GM23338 (cell line): ENCODE data around the gene KCNB1. TPM values are rescaled to one million over a fixed set of nuclear protein-coding genes. Genes with fewer than 3 reads are reported as not detected.

Source experiments
- ATAC-seq: fragments of 200-7000 bp; cut with Tn5 transposase; 3 replicates; pipeline ENCODE4 v1.9.1; 2020
- DNase-seq: peaks from one replicate; pipeline ENCODE4 v3.0.0-alpha.2; 2015; ENCODE audit warnings: low spot score
- H2AFZ ChIP-seq: fragments of 200-600 bp; sonication (generic); 2 replicates; pipeline ENCODE4 v1.8.0; 2016; ENCODE audit warnings: antibody characterized with exemption, mild to moderate bottlenecking, moderate library complexity
- H3F3A ChIP-seq: fragments of 200-600 bp; sonication (generic); replicated peaks from 2 replicates; pipeline ENCODE4 v1.8.0; 2017; ENCODE audit warnings: antibody characterized with exemption, mixed run types, low read depth
- H3K27ac ChIP-seq: fragments of 200-600 bp; sonication (generic); 2 replicates; pipeline ENCODE4 v1.6.1; 2016; ENCODE audit warnings: low read depth
- H3K27me3 ChIP-seq: fragments of 200-600 bp; sonication (generic); 2 replicates; pipeline ENCODE4 v1.8.0; 2016; ENCODE audit warnings: mild to moderate bottlenecking, mixed run types, moderate library complexity; ENCODE audit not compliant: insufficient read depth
- H3K36me3 ChIP-seq: fragments of 200-600 bp; sonication (generic); 2 replicates; pipeline ENCODE4 v1.8.0; 2016; ENCODE audit warnings: mild to moderate bottlenecking; ENCODE audit not compliant: insufficient read depth
- H3K4me1 ChIP-seq: fragments of 200-600 bp; sonication (generic); 2 replicates; pipeline ENCODE4 v1.8.0; 2016; ENCODE audit warnings: mild to moderate bottlenecking, moderate library complexity; ENCODE audit not compliant: insufficient read depth
- H3K4me2 ChIP-seq: fragments of 200-600 bp; sonication (generic); 2 replicates; pipeline ENCODE4 v1.7.1; 2017; ENCODE audit warnings: mixed run types
- H3K4me3 ChIP-seq: fragments of 200-600 bp; sonication (generic); 2 replicates; pipeline ENCODE4 v1.6.1; 2016; ENCODE audit warnings: mixed run types
- H3K79me2 ChIP-seq: fragments of 200-600 bp; sonication (generic); replicated peaks from 2 replicates; pipeline ENCODE4 v1.8.0; 2017; ENCODE audit warnings: mild to moderate bottlenecking; ENCODE audit not compliant: insufficient read depth
- H3K9me2 ChIP-seq: fragments of 200-600 bp; sonication (generic); 2 replicates; pipeline ENCODE4 v1.8.0; 2017; ENCODE audit not compliant: insufficient read depth
- H4K20me1 ChIP-seq: fragments of 200-600 bp; sonication (generic); replicated peaks from 2 replicates; pipeline ENCODE4 v1.8.0; 2017; ENCODE audit warnings: mild to moderate bottlenecking; ENCODE audit not compliant: insufficient read depth
- H3K27ac Mint-ChIP-seq: 2 replicates; pipeline ENCODE4 v1.8.0; 2020; ENCODE audit warnings: inconsistent platforms, mild to moderate bottlenecking, moderate library complexity, mixed read lengths
- H3K27me3 Mint-ChIP-seq: 3 replicates; pipeline ENCODE4 v1.8.0; 2022; ENCODE audit warnings: low read depth, mild to moderate bottlenecking, moderate library complexity, mixed read lengths, inconsistent platforms; ENCODE audit not compliant: insufficient read depth, poor library complexity
- H3K36me3 Mint-ChIP-seq: 3 replicates; pipeline ENCODE4 v1.8.0; 2021; ENCODE audit warnings: low read depth, mild to moderate bottlenecking, inconsistent platforms, moderate library complexity, mixed read lengths
- H3K4me1 Mint-ChIP-seq: 3 replicates; pipeline ENCODE4 v1.8.0; 2020; ENCODE audit warnings: mild to moderate bottlenecking, inconsistent platforms, mixed read lengths
- H3K4me3 Mint-ChIP-seq: 3 replicates; pipeline ENCODE4 v1.8.0; 2021; ENCODE audit warnings: moderate library complexity, mild to moderate bottlenecking, inconsistent platforms, mixed read lengths
- H3K9me3 Mint-ChIP-seq: 3 replicates; pipeline ENCODE4 v1.8.0; 2020; ENCODE audit warnings: moderate library complexity, mild to moderate bottlenecking, inconsistent platforms, mixed read lengths
- CREB1 ChIP-seq: fragments of 250-450 bp; sonication (Bioruptor Pico); IDR thresholded peaks from 2 replicates; pipeline ENCODE4 v1.5.0; 2020; ENCODE audit warnings: low read depth, mild to moderate bottlenecking, moderate library complexity
- CTCF ChIP-seq, 2 experiments: fragments of 200-600 bp in 1 of 2; sonication (generic) in 1 of 2; conservative IDR thresholded peaks; 2 replicates each; pipeline versions ENCODE4 v1.5.1 to v1.6.1; 2016 to 2017; ENCODE audit warnings: antibody characterized with exemption in 2 of 2, low read depth in 2 of 2, mild to moderate bottlenecking in 2 of 2, moderate library complexity in 1 of 2
- ETS1 ChIP-seq: IDR thresholded peaks from 2 replicates; pipeline ENCODE4 v1.6.1; 2016; ENCODE audit warnings: antibody characterized with exemption
- EZH2 ChIP-seq: fragments of 200-600 bp; sonication (generic); IDR thresholded peaks from one replicate; pipeline ENCODE4 v1.8.0; 2017; ENCODE audit warnings: antibody characterized with exemption, mild to moderate bottlenecking, low read depth; ENCODE audit not compliant: unreplicated experiment
- EZH2phosphoT487 ChIP-seq: fragments of 200-600 bp; sonication (generic); IDR thresholded peaks from one replicate; pipeline ENCODE4 v1.8.1; 2018; ENCODE audit warnings: antibody characterized with exemption; ENCODE audit not compliant: unreplicated experiment
- JUNB ChIP-seq: IDR thresholded peaks from one replicate; pipeline ENCODE4 v1.6.1; 2016; ENCODE audit warnings: antibody characterized with exemption; ENCODE audit not compliant: unreplicated experiment
- NANOG ChIP-seq: IDR thresholded peaks from 2 replicates; pipeline ENCODE4 v1.6.1; 2016; ENCODE audit warnings: antibody characterized with exemption, borderline replicate concordance
- POLR2AphosphoS5 ChIP-seq: IDR thresholded peaks from 2 replicates; pipeline ENCODE4 v1.6.1; 2016; ENCODE audit warnings: antibody characterized with exemption, low read depth
- REST ChIP-seq: IDR thresholded peaks from one replicate; pipeline ENCODE4 v1.6.1; 2018; ENCODE audit warnings: antibody characterized with exemption; ENCODE audit not compliant: unreplicated experiment
- STAT1 ChIP-seq: IDR thresholded peaks from one replicate; pipeline ENCODE4 v1.6.1; 2016; ENCODE audit warnings: antibody characterized with exemption; ENCODE audit not compliant: unreplicated experiment
- ZNF114 ChIP-seq: fragments of 250-450 bp; sonication (Bioruptor Pico); IDR thresholded peaks from 2 replicates; pipeline ENCODE4 v1.5.0; 2020; ENCODE audit warnings: mild to moderate bottlenecking, moderate library complexity
- ZNF331 ChIP-seq: fragments of 250-450 bp; sonication (Bioruptor Pico); IDR thresholded peaks from 2 replicates; pipeline ENCODE4 v1.5.0; 2020; ENCODE audit warnings: low read depth, mild to moderate bottlenecking, moderate library complexity
- polyA plus RNA-seq: library from polyadenylated mRNA; unstranded; fragments of >200 nt; fragmentation: Nextera tagmentation; extraction: Ambion mirVana; gene quantifications from 2 replicates; pipeline ENCODE4 v1.2.1, GENCODE V29; 2016
- total RNA-seq: library from RNA; depleted of rRNA; stranded (reverse); fragments of >200 nt; shearing (Covaris generic); gene quantifications from 2 replicates; pipeline ENCODE4 v1.2.3, GENCODE V29; 2014

KCNB1 gene
- total and polyA plus RNA-seq, 2 experiments from 2014 or later: 0.28 to 0.29 TPM

GRCh38 chr20:49420811-49421295, 61.6 kb downstream of the KCNB1 start:
- ATAC-seq: no peak
- H3K4me2 ChIP-seq: no peak overlapping the region
- no peak overlapping the region for H2AFZ ChIP-seq
- Mint-ChIP-seq H3K9me3 (no peaks in the 10 kb centered on the region), H3K4me1 (peaks cover 10% of the 10 kb centered on the region), H3K27me3 (peaks cover 6% of the 10 kb centered on the region), H3K36me3 (no peaks in the 10 kb centered on the region), H3K4me3 (no peak overlapping the region), H3K27ac (no peak overlapping the region)
- H3K79me2 ChIP-seq: no peaks in the 10 kb centered on the region
- no peaks in the 10 kb centered on the region for H3K27me3 ChIP-seq
- no peaks in the 10 kb centered on the region for H3K9me2 ChIP-seq
- H3K36me3 ChIP-seq: no peaks in the 10 kb centered on the region
- H3F3A ChIP-seq: no peaks in the 10 kb centered on the region
- H4K20me1 ChIP-seq: no peaks in the 10 kb centered on the region; the same call in 1 of the 2 replicates
- no peak for DNase-seq
- peaks cover 5% of the 10 kb centered on the region; the same call in 1 of the 2 replicates for H3K4me1 ChIP-seq
- TF ChIP-seq STAT1 (no peak), EZH2phosphoT487 (no peak), ZNF331 (CRISPR knock-in tag) (no peak), CTCF (conservative IDR thresholded peaks at IDR 0.05; ENCODE audit: low read depth in 2 of 2) (no peak), ETS1 (no peak), CREB1 (CRISPR knock-in tag) (no peak), NANOG (no peak), POLR2AphosphoS5 (no peak), ZNF114 (CRISPR knock-in tag) (no peak), JUNB (no peak), REST (no peak), EZH2 (no peak)
- H3K4me3 ChIP-seq: no peak overlapping the region
- H3K27ac ChIP-seq: no peak overlapping the region
